GM12878 (cell line): Measurements from ENCODE around the gene ZNF423. TPM values are rescaled to one million over a fixed set of nuclear protein-coding genes. Genes with fewer than 3 reads are reported as not detected.

Source experiments
- ATAC-seq: fragments of 200-7000 bp; cut with Tn5 transposase; 3 replicates; pipeline ENCODE4 v1.9.1; 2020; ENCODE audit warnings: mild to moderate bottlenecking, moderate library complexity
- BruUV-seq: library from RNA; stranded (reverse); fragments of 400-500 nt; replicated peaks from 2 replicates; lab custom pipeline; 2021; lab: Mats Ljungman, UMichigan
- CTCF ChIA-PET: fragments of 300-600 bp; sonication (Branson Sonifier 250); formaldehyde crosslinking; extraction: SDS; loops from one replicate; lab custom pipeline; 2021; ENCODE audit warnings: inconsistent platforms; lab: Yijun Ruan, JAX
- POLR2A ChIA-PET: fragments of 350-600 bp; formaldehyde crosslinking; extraction: SDS; loops from one replicate; lab custom pipeline; 2021; ENCODE audit warnings: inconsistent platforms; lab: Charles Lee
- RAD21 ChIA-PET: fragments of 300-600 bp; sonication (Branson Sonifier 250); formaldehyde crosslinking; loops from one replicate; lab custom pipeline; 2023; ENCODE audit warnings: antibody characterized with exemption; ENCODE audit not compliant: unreplicated experiment; lab: Charles Lee
- SMC1A ChIA-PET: fragments of 300-600 bp; sonication (Branson Sonifier 250); formaldehyde crosslinking; loops from one replicate; lab custom pipeline; 2023; ENCODE audit not compliant: unreplicated experiment, uncharacterized antibody; lab: Charles Lee
- DNase-seq: peaks from one replicate; pipeline ENCODE4 v3.0.0-alpha.2; 2011; ENCODE audit warnings: low read depth, low spot score
- FAIRE-seq: peaks from 3 replicates; lab custom pipeline; 2011; peaks lifted over from hg19 to GRCh38; lab: Jason Lieb, UNC
- H2AFZ ChIP-seq: 2 replicates; pipeline ENCODE4 v1.6.0; 2011; ENCODE audit warnings: low read depth, low read length, control low read depth; ENCODE audit not compliant: control insufficient read depth
- H3K27ac ChIP-seq: 2 replicates; pipeline ENCODE4 v1.5.1; 2011; ENCODE audit warnings: control low read depth; ENCODE audit not compliant: control insufficient read depth, insufficient read depth
- H3K27me3 ChIP-seq, 2 experiments: replicated peaks in 1 of 2; 2 replicates each; pipeline versions ENCODE4 v1.6.0 to v1.6.1; 2011; ENCODE audit warnings: low read length in 1 of 2; ENCODE audit not compliant: control insufficient read depth in 2 of 2, insufficient read depth in 2 of 2
- H3K36me3 ChIP-seq, 2 experiments: 2 replicates each; pipeline ENCODE4 v1.5.1; 2011; ENCODE audit warnings: low read length in 1 of 2; ENCODE audit not compliant: control insufficient read depth in 2 of 2, insufficient read depth in 2 of 2
- H3K4me1 ChIP-seq: 2 replicates; pipeline ENCODE4 v1.6.1; 2011; ENCODE audit warnings: mild to moderate bottlenecking, low read length, moderate library complexity, mixed read lengths; ENCODE audit not compliant: control insufficient read depth, insufficient read depth
- H3K4me2 ChIP-seq: 2 replicates; pipeline ENCODE4 v1.6.0; 2011; ENCODE audit warnings: control low read depth; ENCODE audit not compliant: control insufficient read depth, insufficient read depth
- H3K4me3 ChIP-seq: fragments of 200-600 bp; sonication (generic); 2 replicates; pipeline ENCODE4 v1.5.1; 2016
- H3K79me2 ChIP-seq: 2 replicates; pipeline ENCODE4 v1.6.0; 2011; ENCODE audit warnings: low read length; ENCODE audit not compliant: control insufficient read depth, insufficient read depth
- H3K9ac ChIP-seq: 2 replicates; pipeline ENCODE4 v1.8.0; 2011; ENCODE audit warnings: low read length, control low read depth, mixed read lengths; ENCODE audit not compliant: control insufficient read depth, insufficient read depth
- H3K9me3 ChIP-seq: replicated peaks from 3 replicates; pipeline ENCODE4 v1.5.1; 2011; ENCODE audit warnings: mild to moderate bottlenecking, low read length; ENCODE audit not compliant: control insufficient read depth, insufficient read depth
- H4K20me1 ChIP-seq: 2 replicates; pipeline ENCODE4 v1.6.0; 2011; ENCODE audit not compliant: control insufficient read depth, insufficient read depth
- BCL3 ChIP-seq: IDR thresholded peaks from 2 replicates; pipeline ENCODE4 v1.6.1; 2011; ENCODE audit warnings: borderline replicate concordance, low read depth, mild to moderate bottlenecking, moderate library complexity, low read length; ENCODE audit not compliant: insufficient read depth, poor library complexity, severe bottlenecking
- CBX5 ChIP-seq: sonication (generic); IDR thresholded peaks from 2 replicates; pipeline ENCODE4 v1.6.1; 2016; ENCODE audit warnings: low read depth, moderate library complexity, mild to moderate bottlenecking, inconsistent platforms
- CREM ChIP-seq: IDR thresholded peaks from 2 replicates; pipeline ENCODE4 v1.6.1; 2014; ENCODE audit warnings: antibody characterized with exemption, low read depth
- ETV6 ChIP-seq, 2 experiments: fragments of 450-650 bp in 1 of 2; IDR thresholded peaks in 1 of 2; conservative IDR thresholded peaks in 1 of 2; 2 replicates each; pipeline ENCODE4 v1.6.1; 2014; ENCODE audit warnings: antibody characterized with exemption in 1 of 2, borderline replicate concordance in 1 of 2, low read depth in 1 of 2, mild to moderate bottlenecking in 1 of 2, moderate library complexity in 1 of 2
- EZH2 ChIP-seq: IDR thresholded peaks from 2 replicates; pipeline ENCODE4 v1.6.1; 2012; ENCODE audit warnings: low read depth, mild to moderate bottlenecking, control low read depth, inconsistent platforms, low read length, borderline replicate concordance; ENCODE audit not compliant: control insufficient read depth
- MEF2B ChIP-seq: fragments of 450-650 bp; IDR thresholded peaks from 2 replicates; pipeline ENCODE4 v1.6.1; 2018; ENCODE audit warnings: mild to moderate bottlenecking, moderate library complexity; ENCODE audit not compliant: partially characterized antibody, poor library complexity, severe bottlenecking
- NFYA ChIP-seq: IDR thresholded peaks from 2 replicates; pipeline ENCODE4 v1.6.1; 2011; ENCODE audit warnings: low read depth, mild to moderate bottlenecking, low read length, improper control_type of control experiment, borderline replicate concordance
- ZNF592 ChIP-seq: fragments of 450-650 bp; IDR thresholded peaks from 2 replicates; pipeline ENCODE4 v1.6.1; 2017; ENCODE audit warnings: mild to moderate bottlenecking, moderate library complexity
- ZSCAN29 ChIP-seq: fragments of 450-650 bp; IDR thresholded peaks from 2 replicates; pipeline ENCODE4 v1.6.1; 2017; ENCODE audit warnings: mild to moderate bottlenecking, moderate library complexity
- WGBS: methylation state at CpG from one replicate; pipeline ENCODE4 v1.1.6; 2016; ENCODE audit warnings: low lambda C conversion rate; ENCODE audit not compliant: insufficient replicate concordance, insufficient coverage; ENCODE audit errors: missing lambda C conversion rate; 5-methylcytosine and 5-hydroxymethylcytosine counted together
- in situ Hi-C: fragments of 300-500 bp; cut with MboI; formaldehyde crosslinking; loops from 9 replicates; pipeline ENCODE4 v1.14.3; 2018; ENCODE audit warnings: mixed read lengths
- intact Hi-C: fragments of 100-400 bp; cut with micrococcal nuclease; formaldehyde crosslinking; loops from one replicate; pipeline ENCODE4 v1.14.2; 2022; ENCODE audit not compliant: unreplicated experiment
- polyA plus RNA-seq, 11 experiments: library from polyadenylated mRNA; depleted of rRNA in 4 of 11; unstranded in 6 of 11; stranded (reverse) in 5 of 11; fragments of >200 nt; fragmentation: Nextera tagmentation in 4 of 11; fragmentation: Illumina TruSeq in 1 of 11; extraction: Ambion mirVana in 4 of 11; extraction: Trizol in 1 of 11; gene quantifications; 1 replicate in 1 of 11; 2 replicates in 10 of 11; pipeline versions ENCODE4 v1.2.1 to v1.2.3, GENCODE V29; 2011 to 2016; ENCODE audit warnings: inconsistent platforms in 2 of 11, missing spikeins in 2 of 11, low read depth in 1 of 11
- total RNA-seq, 4 experiments: library from RNA; depleted of rRNA in 3 of 4; stranded (reverse); fragments of >200 nt in 3 of 4; fragmentation: Illumina TruSeq in 1 of 4; extraction: Trizol in 1 of 4; gene quantifications; 2 replicates each; pipeline versions ENCODE4 v1.2.1 to v1.2.3, GENCODE V29; 2013 to 2021

Gene ZNF423
- total and polyA plus RNA-seq, 10 of the 15 experiments (the other 5 are each of a cell fraction or from before 2014, with no cell fraction given) = 0.03 to 0.64 (median 0.10) TPM

GRCh38 chr16:49757559-49758069, 98.3 kb downstream of the ZNF423 start:
- ChIA-PET POLR2A (no interaction called here), SMC1A (no interaction called here), CTCF (no interaction called here), RAD21 (no interaction called here)
- DNase-seq = no peak
- Histone ChIP-seq H3K9ac (no peak overlapping the region), H3K27ac (no peak overlapping the region), H4K20me1 (no peaks in the 10 kb centered on the region), H3K36me3 (no peaks in the 10 kb centered on the region), H3K4me1 (no peaks in the 10 kb centered on the region), H3K27me3 (peaks cover 2 to 3% of the 10 kb centered on the region in 2 experiments), H3K4me3 (no peak overlapping the region), H2AFZ (no peak overlapping the region), H3K9me3 (no peaks in the 10 kb centered on the region), H3K79me2 (no peaks in the 10 kb centered on the region), H3K4me2 (no peak overlapping the region)
- no peak for ATAC-seq
- in situ Hi-C loops (no loop called here), intact Hi-C loops (no loop called here)
- no peak for TF ChIP-seq BCL3
- TF ChIP-seq CBX5 = no peak
- no peak for FAIRE-seq
- 14% methylated on average over 9 of the region's 9 CpGs for WGBS
- BruUV-seq = no TSS peak

GRCh38 chr16:49756775-49757558, 98.9 kb downstream of the ZNF423 start:
- POLR2A ChIA-PET = no interaction called here

More at GRCh38 chr16:49756775-49757558, 98.9 kb downstream of the ZNF423 start:
- H3K36me3 ChIP-seq = no peaks in the 10 kb centered on the region
- H3K4me2 ChIP-seq = no peak overlapping the region
- H3K27ac ChIP-seq = no peak overlapping the region
- H2AFZ ChIP-seq = no peak overlapping the region
- no peak for TF ChIP-seq CREM
- no peak for TF ChIP-seq ETV6 (conservative IDR thresholded peaks at IDR 0.05 in 1 of 2, IDR thresholded peaks at IDR 0.05 in 1 of 2; ENCODE audit: borderline replicate concordance in 1 of 2, low read depth in 1 of 2)
- TF ChIP-seq ZSCAN29 = no peak
- no peak for TF ChIP-seq ZNF592
- TF ChIP-seq EZH2 = no peak
- no peak for TF ChIP-seq MEF2B
- no peak for TF ChIP-seq NFYA
- TF ChIP-seq, all 136 proteins: peak for 0
- Histone ChIP-seq H3K9me3 (no peaks in the 10 kb centered on the region), H3K9ac (no peak overlapping the region), H3K79me2 (no peaks in the 10 kb centered on the region), H3K4me1 (no peaks in the 10 kb centered on the region), H4K20me1 (no peaks in the 10 kb centered on the region), H3K4me3 (no peak overlapping the region), H3K27me3 (peaks cover 2 to 3% of the 10 kb centered on the region in 2 experiments)
- intact Hi-C loops (no loop called here), in situ Hi-C loops (no loop called here)
- 56% methylated on average over 10 of the region's 10 CpGs for WGBS
- DNase-seq (no peak), ATAC-seq (no peak), FAIRE-seq (no peak)
- ChIA-PET SMC1A (no interaction called here), CTCF (no interaction called here), RAD21 (no interaction called here)
- no TSS peak for BruUV-seq
